NB4 (cell line): ENCODE results near the gene TRAM2.

Experiments
- DNase-seq: peaks from one replicate; pipeline ENCODE4 v3.0.0; 2010; ENCODE audit warnings: low read depth
- H3K4me3 ChIP-seq: one replicate; pipeline ENCODE4 v1.5.1; 2011; ENCODE audit warnings: mild to moderate bottlenecking, low read depth, low read length, moderate library complexity
- MYC ChIP-seq: IDR thresholded peaks from 2 replicates; pipeline ENCODE4 v1.6.1; 2011; ENCODE audit warnings: low read depth, low read length
- POLR2A ChIP-seq: IDR thresholded peaks from 2 replicates; pipeline ENCODE4 v1.6.1; 2011; ENCODE audit warnings: mild to moderate bottlenecking; ENCODE audit not compliant: insufficient read length; ENCODE audit errors: extremely low read depth
- TF ChIP-seq, protein P1 (sequence below): IDR thresholded peaks from 2 replicates; pipeline ENCODE4 v1.6.1; 2011; ENCODE audit warnings: low read depth, low read length
- TF ChIP-seq, protein P2 (sequence below): IDR thresholded peaks from one replicate; pipeline ENCODE4 v1.5.1; 2012; ENCODE audit warnings: low read depth, low read length

TRAM2 gene

DNA sequence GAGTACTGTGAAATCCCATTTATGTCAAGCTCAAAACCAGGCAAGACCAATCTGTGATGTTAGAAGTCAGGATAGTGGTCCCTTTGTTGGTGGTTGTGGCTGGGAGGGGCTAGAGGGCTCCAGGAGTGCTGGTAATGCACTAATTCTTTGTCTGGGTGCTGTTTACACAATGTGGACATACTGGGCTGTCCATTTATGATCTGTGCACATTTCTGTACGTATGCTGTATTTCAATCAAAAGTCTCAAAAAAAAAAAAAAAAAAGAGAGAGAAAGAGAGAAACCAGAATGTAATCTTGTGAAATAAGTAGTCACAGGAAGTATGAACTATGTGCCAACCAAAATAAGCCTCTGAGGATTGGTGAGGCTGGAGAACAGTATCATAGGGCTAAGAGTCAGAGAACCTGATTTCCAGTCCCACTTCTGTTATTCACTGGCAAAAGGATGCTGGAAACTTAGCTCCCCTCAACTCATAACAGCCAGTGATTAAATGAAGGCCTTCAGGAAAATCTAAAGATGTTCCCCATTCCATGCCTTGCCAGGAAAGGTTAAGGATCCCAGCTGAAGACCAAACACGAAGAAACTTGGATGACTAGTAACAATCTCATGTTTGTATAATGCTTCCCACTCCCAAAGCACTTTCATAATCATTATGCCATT, 19.6 kb upstream of the TRAM2 start:
- peak; percentile 40 for DNase-seq
- no peak overlapping the region for H3K4me3 ChIP-seq
- TF ChIP-seq, protein P1, sequence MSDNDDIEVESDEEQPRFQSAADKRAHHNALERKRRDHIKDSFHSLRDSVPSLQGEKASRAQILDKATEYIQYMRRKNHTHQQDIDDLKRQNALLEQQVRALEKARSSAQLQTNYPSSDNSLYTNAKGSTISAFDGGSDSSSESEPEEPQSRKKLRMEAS = no peak
- TF ChIP-seq MYC (no peak), POLR2A (no peak)
- TF ChIP-seq, protein P2, sequence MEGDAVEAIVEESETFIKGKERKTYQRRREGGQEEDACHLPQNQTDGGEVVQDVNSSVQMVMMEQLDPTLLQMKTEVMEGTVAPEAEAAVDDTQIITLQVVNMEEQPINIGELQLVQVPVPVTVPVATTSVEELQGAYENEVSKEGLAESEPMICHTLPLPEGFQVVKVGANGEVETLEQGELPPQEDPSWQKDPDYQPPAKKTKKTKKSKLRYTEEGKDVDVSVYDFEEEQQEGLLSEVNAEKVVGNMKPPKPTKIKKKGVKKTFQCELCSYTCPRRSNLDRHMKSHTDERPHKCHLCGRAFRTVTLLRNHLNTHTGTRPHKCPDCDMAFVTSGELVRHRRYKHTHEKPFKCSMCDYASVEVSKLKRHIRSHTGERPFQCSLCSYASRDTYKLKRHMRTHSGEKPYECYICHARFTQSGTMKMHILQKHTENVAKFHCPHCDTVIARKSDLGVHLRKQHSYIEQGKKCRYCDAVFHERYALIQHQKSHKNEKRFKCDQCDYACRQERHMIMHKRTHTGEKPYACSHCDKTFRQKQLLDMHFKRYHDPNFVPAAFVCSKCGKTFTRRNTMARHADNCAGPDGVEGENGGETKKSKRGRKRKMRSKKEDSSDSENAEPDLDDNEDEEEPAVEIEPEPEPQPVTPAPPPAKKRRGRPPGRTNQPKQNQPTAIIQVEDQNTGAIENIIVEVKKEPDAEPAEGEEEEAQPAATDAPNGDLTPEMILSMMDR = no peak

DNA sequence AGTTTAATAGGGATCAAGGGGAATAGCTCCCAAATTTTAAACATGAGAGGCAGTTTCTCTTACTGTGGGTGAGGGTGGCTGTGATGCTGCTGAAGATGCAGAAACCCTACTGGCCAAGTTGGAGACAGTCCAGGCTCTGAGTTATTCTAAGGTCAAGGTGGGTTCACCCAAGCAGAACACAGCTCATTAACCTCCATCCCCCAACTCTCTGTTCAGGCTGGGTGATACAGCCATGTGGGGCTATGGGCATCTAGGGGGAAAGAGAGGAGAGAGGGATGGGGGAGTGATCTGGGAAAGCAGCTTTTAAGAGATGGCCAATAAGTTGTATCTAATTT, 18.9 kb upstream of the TRAM2 start:
- no peak overlapping the region for H3K4me3 ChIP-seq
- TF ChIP-seq POLR2A (no peak), MYC (no peak)
- TF ChIP-seq, protein P2 = no peak
- TF ChIP-seq, protein P1 = no peak
- no peak for DNase-seq

DNA sequence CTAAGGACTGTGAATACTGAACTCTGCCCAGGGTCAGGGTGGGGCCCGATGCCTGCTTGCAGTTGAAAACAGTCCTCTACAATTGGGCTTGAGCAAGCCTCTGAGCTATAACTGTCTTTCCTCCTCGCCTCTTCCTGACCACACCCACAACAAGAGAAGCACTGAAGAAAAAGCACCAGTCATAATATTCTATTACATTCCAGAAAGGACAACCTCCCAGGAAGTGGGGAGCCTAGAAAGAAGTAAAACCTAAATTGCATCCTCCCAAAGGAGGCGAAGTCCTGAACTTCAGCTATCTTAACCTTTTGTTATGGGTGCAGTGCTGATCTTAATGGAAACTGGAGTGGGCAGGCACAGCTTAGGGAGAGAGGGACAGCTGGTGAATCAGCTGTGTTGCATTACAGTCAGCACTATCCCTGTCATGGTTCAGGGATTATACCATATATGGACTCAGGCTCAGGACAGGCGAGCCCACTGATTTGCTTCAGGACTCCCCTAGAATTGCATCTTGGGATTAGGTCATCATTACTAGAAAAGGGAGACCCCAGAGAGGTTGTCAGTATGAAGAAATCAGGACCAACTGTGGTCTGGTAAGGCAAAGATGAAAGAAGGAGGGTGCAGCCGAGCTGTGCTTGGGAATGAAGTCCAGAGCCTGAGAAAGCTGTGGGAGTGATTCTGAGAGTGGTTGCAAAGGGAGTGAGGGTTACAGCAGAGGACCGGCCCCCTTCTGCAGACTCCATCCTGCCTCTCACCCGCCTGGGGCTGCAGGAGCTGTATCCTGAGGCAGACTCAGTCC, 18.3 kb upstream of the TRAM2 start:
- H3K4me3 ChIP-seq = no peak overlapping the region
- TF ChIP-seq POLR2A (no peak), MYC (no peak)
- TF ChIP-seq, protein P2 = no peak
- TF ChIP-seq, protein P1 = no peak
- DNase-seq = peak; percentile 60

DNA sequence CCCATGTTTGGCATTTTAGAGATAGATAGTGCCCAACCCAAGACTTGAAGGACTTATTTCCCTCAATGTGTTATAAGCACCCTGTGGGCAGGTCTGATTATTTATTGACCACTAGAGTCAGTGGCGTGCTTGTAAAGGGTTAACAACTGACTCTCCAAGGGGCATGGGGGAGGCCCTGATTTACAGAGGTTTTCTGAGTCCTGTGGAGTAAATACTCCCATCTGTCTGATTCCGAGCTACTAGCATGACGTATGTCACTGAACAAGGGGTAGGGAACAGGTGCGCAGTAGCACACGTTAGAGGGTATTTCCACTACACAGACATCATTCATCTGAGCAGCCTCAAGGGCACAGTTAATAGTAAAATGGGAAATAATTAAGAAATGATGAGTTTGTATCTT, 17.4 kb upstream of the TRAM2 start:
- TF ChIP-seq, protein P1 = no peak
- TF ChIP-seq POLR2A = no peak
- TF ChIP-seq, protein P2 = no peak
- TF ChIP-seq MYC = no peak
- no peak for DNase-seq
- no peak overlapping the region for H3K4me3 ChIP-seq

DNA sequence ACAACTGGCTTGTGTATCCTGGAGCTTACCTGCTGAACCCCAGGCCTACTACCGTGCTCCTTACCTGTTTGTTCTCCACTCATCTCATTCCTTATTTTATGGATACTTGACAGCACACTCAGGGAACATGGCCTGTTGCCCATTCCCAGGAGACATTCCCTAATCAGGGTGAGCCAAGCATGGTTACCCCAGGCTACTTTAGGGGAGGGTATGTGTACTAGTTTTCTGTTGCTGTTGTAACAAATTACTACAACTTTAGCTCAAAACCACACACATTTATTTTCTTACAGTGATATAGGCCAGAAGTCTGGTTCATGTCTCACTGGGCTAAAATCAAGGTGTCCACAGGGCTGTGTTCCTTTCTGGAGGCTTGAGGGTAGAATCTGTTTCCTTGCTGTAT, 15.0 kb upstream of the TRAM2 start:
- DNase-seq = no peak
- H3K4me3 ChIP-seq = no peak overlapping the region
- TF ChIP-seq, protein P1 = no peak
- TF ChIP-seq, protein P2 = no peak
- TF ChIP-seq POLR2A = no peak
- no peak for TF ChIP-seq MYC
